ENCODE data around the gene SLC16A3. TPM values are rescaled to one million over a fixed set of nuclear protein-coding genes. Genes with fewer than 3 reads are reported as not detected.
A peak's percentile ranks its signal among the peaks of the same experiment; 100 is the strongest.

The SLC16A3 gene
- polyA plus RNA-seq, 1 of the 3 experiments (the other 2 are of a cell fraction), result 70.7 TPM

- Histone ChIP-seq H3K36me3 (replicated peaks in 1 of 2; ENCODE audit: control insufficient read depth in 1 of 2, insufficient read depth in 2 of 2, low read length in 1 of 2) (peaks cover 1 to 9% of the 10 kb centered on the region in 2 experiments), H2AFZ (ENCODE audit: low read depth) (no peak overlapping the region), H3K9me2 (no peaks in the 10 kb centered on the region), H3K27me3 (ENCODE audit: insufficient read depth) (no peaks in the 10 kb centered on the region), H3K4me2 (peak overlapping the region; percentile 24; the same call in 1 of the 2 replicates), H3K4me1 (ENCODE audit: control insufficient read depth in 1 of 2, insufficient read depth in 2 of 2, low read depth in 1 of 2, low read length in 1 of 2) (peaks cover 10 to 16% of the 10 kb centered on the region in 2 experiments; a peak in 2 of 4 replicates), H3K27ac (ENCODE audit: low read depth in 2 of 2, low read length in 1 of 2) (no peak overlapping the region), H3K79me2 (ENCODE audit: insufficient read depth) (peaks cover 83% of the 10 kb centered on the region), H3K9ac (no peak overlapping the region), H3K9me3 (no peaks in the 10 kb centered on the region), H3K4me3 (ENCODE audit: low read depth in 2 of 2, low read length in 1 of 2) (no peak overlapping the region), H3F3A (replicated peaks; ENCODE audit: insufficient read depth) (peaks cover 5% of the 10 kb centered on the region), H4K20me1 (ENCODE audit: insufficient read depth) (peaks cover 38% of the 10 kb centered on the region)
- 70% methylated on average over 34 of the region's 42 CpGs for WGBS (ENCODE audit: low lambda C conversion rate)
- CTCF ChIA-PET, result interaction anchor here (0.7 kb wide), 1 partner anchor 90 kb away, joined by 3 read pairs; no protein-coding TSS in a partner anchor
- POLR2A ChIA-PET, result interaction anchor here (0.6 kb wide), 1 partner anchor 17 kb away, joined by 3 read pairs; no protein-coding TSS in a partner anchor
- no peak for DNase-seq
- no peak for TF ChIP-seq SIN3A (IDR thresholded peaks at IDR 0.05; ENCODE audit: borderline replicate concordance, low read depth, low read length)
- TF ChIP-seq EP300 (IDR thresholded peaks at IDR 0.05; ENCODE audit: borderline replicate concordance in 1 of 2, low read depth in 1 of 2, low read length in 1 of 2), result no peak
- TF ChIP-seq FOXM1 (IDR thresholded peaks at IDR 0.05; ENCODE audit: low read depth), result no peak
- no peak for TF ChIP-seq RFX5 (IDR thresholded peaks at IDR 0.05; ENCODE audit: low read length)
- no peak for TF ChIP-seq GABPA (IDR thresholded peaks at IDR 0.05; ENCODE audit: low read depth)
- no peak for TF ChIP-seq MEF2A (IDR thresholded peaks at IDR 0.05; ENCODE audit: borderline replicate concordance, low read depth)
- TF ChIP-seq CTCF (IDR thresholded peaks at IDR 0.05), result no peak
- TF ChIP-seq YY1 (IDR thresholded peaks at IDR 0.05; ENCODE audit: low read depth), result no peak
- TF ChIP-seq EZH2phosphoT487 (IDR thresholded peaks at IDR 0.05; ENCODE audit: borderline replicate concordance, low read depth), result no peak
- TF ChIP-seq IRF3 (IDR thresholded peaks at IDR 0.05; ENCODE audit: low read depth, low read length), result no peak
- TF ChIP-seq RAD21 (IDR thresholded peaks at IDR 0.05; ENCODE audit: low read length), result no peak
- TF ChIP-seq MXI1 (IDR thresholded peaks at IDR 0.05; ENCODE audit: low read depth, low read length), result no peak
Measured at GRCh38 chr17:82231562-82232321, 2.9 kb downstream of the SLC16A3 start.

- Histone ChIP-seq H3K9ac (no peak overlapping the region), H3K4me1 (ENCODE audit: control insufficient read depth in 1 of 2, insufficient read depth in 2 of 2, low read depth in 1 of 2, low read length in 1 of 2) (peaks cover 10 to 17% of the 10 kb centered on the region in 2 experiments; a peak in 2 of 4 replicates), H3K36me3 (replicated peaks in 1 of 2; ENCODE audit: control insufficient read depth in 1 of 2, insufficient read depth in 2 of 2, low read length in 1 of 2) (peaks cover 5 to 14% of the 10 kb centered on the region in 2 experiments), H3K4me3 (ENCODE audit: low read depth in 2 of 2, low read length in 1 of 2) (no peak overlapping the region), H2AFZ (ENCODE audit: low read depth) (no peak overlapping the region), H4K20me1 (ENCODE audit: insufficient read depth) (peaks cover 43% of the 10 kb centered on the region), H3K9me3 (no peaks in the 10 kb centered on the region), H3K9me2 (no peaks in the 10 kb centered on the region), H3K79me2 (ENCODE audit: insufficient read depth) (peaks cover 89% of the 10 kb centered on the region), H3F3A (replicated peaks; ENCODE audit: insufficient read depth) (peaks cover 9% of the 10 kb centered on the region), H3K27me3 (ENCODE audit: insufficient read depth) (no peaks in the 10 kb centered on the region), H3K4me2 (0 out of 2 replicates have a peak overlapping the region, but pooled peaks have one; percentile 24), H3K27ac (ENCODE audit: low read depth in 2 of 2, low read length in 1 of 2) (no peak overlapping the region)
- POLR2A ChIA-PET, result no interaction called here
- TF ChIP-seq EZH2phosphoT487 (IDR thresholded peaks at IDR 0.05; ENCODE audit: borderline replicate concordance, low read depth) (no peak), FOXJ3 (CRISPR knock-in tag; IDR thresholded peaks at IDR 0.05) (no peak), JUND (IDR thresholded peaks at IDR 0.05) (no peak), YY1 (IDR thresholded peaks at IDR 0.05; ENCODE audit: low read depth) (no peak), SIN3A (IDR thresholded peaks at IDR 0.05; ENCODE audit: borderline replicate concordance, low read depth, low read length) (no peak)
- no peak for DNase-seq
- WGBS (ENCODE audit: low lambda C conversion rate), result 87% methylated on average over 21 of the region's 21 CpGs
- CTCF ChIA-PET, result no interaction called here
Measured at GRCh38 chr17:82232322-82232820, 3.5 kb downstream of the SLC16A3 start.

All from SK-N-SH (cell line).